ENCODE measurements around the gene RNF213. TPM values are rescaled to one million over a fixed set of nuclear protein-coding genes. Genes with fewer than 3 reads are reported as not detected.

The RNF213 gene
- total and polyA plus RNA-seq, 2 of the 8 experiments (the other 6 are each of a cell fraction or from before 2014, with no cell fraction given) = 33.8 to 62.8 TPM

GRCh38 chr17:80323982-80324381 lies 63.3 kb downstream of the RNF213 start (continued):
- TF ChIP-seq SAP30 (IDR thresholded peaks at IDR 0.05; ENCODE audit: insufficient read depth, insufficient replicate concordance, low read length) (no peak), CHD2 (IDR thresholded peaks at IDR 0.05; ENCODE audit: low read length) (no peak), PHF8 (conservative IDR thresholded peaks at IDR 0.05; ENCODE audit: low read depth, low read length) (no peak), GABPA (IDR thresholded peaks at IDR 0.05; ENCODE audit: borderline replicate concordance, insufficient read depth, low read length) (no peak)

Data from H1 (cell line).